GM10847 (cell line): Measurements from ENCODE around the gene NEAT1.

Source experiments
- POLR2A ChIP-seq: IDR thresholded peaks from 2 replicates; pipeline ENCODE4 v1.6.1; 2011; ENCODE audit not compliant: insufficient read length; ENCODE audit errors: extremely low read depth

Gene NEAT1

GRCh38 chr11:65489706-65490320 lies 67.2 kb downstream of the NEAT1 start:
- TF ChIP-seq POLR2A = no peak

GRCh38 chr11:65491163-65491465 lies 68.5 kb downstream of the NEAT1 start:
- no peak for TF ChIP-seq POLR2A

GRCh38 chr11:65491614-65492386 lies 69.2 kb downstream of the NEAT1 start:
- peak; percentile 26 for TF ChIP-seq POLR2A

- TF ChIP-seq POLR2A = no peak
Observed at GRCh38 chr11:65492387-65492636, 69.7 kb downstream of the NEAT1 start.

GRCh38 chr11:65492637-65493366 lies 70.2 kb downstream of the NEAT1 start:
- peak; percentile 10 for TF ChIP-seq POLR2A

GRCh38 chr11:65493367-65494176 lies 71.0 kb downstream of the NEAT1 start:
- no peak for TF ChIP-seq POLR2A
